K562 (cell line): ENCODE measurements around the gene SPATA24. TPM values are rescaled to one million over a fixed set of nuclear protein-coding genes. Genes with fewer than 3 reads are reported as not detected.

ENCODE experiments used
- BRF2 ChIP-seq: IDR thresholded peaks from 3 replicates; pipeline ENCODE4 v1.6.1; 2011; ENCODE audit warnings: borderline replicate concordance, mild to moderate bottlenecking; ENCODE audit not compliant: insufficient read length, insufficient read depth
- CBX5 ChIP-seq: IDR thresholded peaks from 2 replicates; pipeline ENCODE4 v1.6.1; 2014; ENCODE audit warnings: low read depth, borderline replicate concordance
- E2F8 ChIP-seq: fragments of 450-650 bp; IDR thresholded peaks from 2 replicates; pipeline ENCODE4 v1.7.1; 2018; ENCODE audit warnings: mild to moderate bottlenecking, low read depth; ENCODE audit not compliant: partially characterized antibody
- ELF1 ChIP-seq: fragments of 200-800 bp; sonication (Bioruptor generic); IDR thresholded peaks from 2 replicates; pipeline ENCODE4 v1.6.1; 2016; ENCODE audit warnings: missing genetic modification characterization, missing compliant biosample characterization
- ELK3 ChIP-seq: fragments of 450-650 bp; formaldehyde crosslinking; IDR thresholded peaks from 2 replicates; pipeline ENCODE4 v1.4.0; 2020; ENCODE audit warnings: mild to moderate bottlenecking
- HOXB6 ChIP-seq: fragments of 250-450 bp; sonication (Bioruptor Pico); IDR thresholded peaks from 2 replicates; pipeline ENCODE4 v1.5.1; 2022; ENCODE audit warnings: mild to moderate bottlenecking, borderline replicate concordance
- MAFK ChIP-seq: IDR thresholded peaks from 2 replicates; pipeline ENCODE4 v1.6.1; 2011; ENCODE audit warnings: low read length, improper control_type of control experiment
- MYC ChIP-seq, 2 experiments: fragments of 250-450 bp in 1 of 2; sonication (Bioruptor Pico) in 1 of 2; IDR thresholded peaks; 2 replicates each; pipeline versions ENCODE4 v1.5.1 to v1.6.1; 2012 to 2021; ENCODE audit warnings: low read depth in 2 of 2, borderline replicate concordance in 1 of 2, improper control_type of control experiment in 1 of 2, low read length in 1 of 2, mild to moderate bottlenecking in 1 of 2, moderate library complexity in 1 of 2
- RBBP5 ChIP-seq: fragments of 200-600 bp; sonication (generic); IDR thresholded peaks from 2 replicates; pipeline ENCODE4 v1.6.1; 2012; ENCODE audit warnings: borderline replicate concordance, mild to moderate bottlenecking, low read length, control low read depth, inconsistent platforms; ENCODE audit not compliant: insufficient read depth, poor library complexity, severe bottlenecking
- RUNX1 ChIP-seq: sonication (generic); IDR thresholded peaks from 2 replicates; pipeline ENCODE4 v1.6.1; 2016; ENCODE audit warnings: antibody characterized with exemption, low read depth
- SOX6 ChIP-seq: fragments of 450-650 bp; IDR thresholded peaks from 2 replicates; pipeline ENCODE4 v1.6.1; 2014; ENCODE audit warnings: mild to moderate bottlenecking
- SP2 ChIP-seq: IDR thresholded peaks from 2 replicates; pipeline ENCODE4 v1.6.1; 2011; ENCODE audit warnings: mild to moderate bottlenecking, low read depth, low read length, moderate library complexity; ENCODE audit not compliant: poor library complexity, severe bottlenecking; ENCODE audit errors: extremely low read depth
- SPI1 ChIP-seq: IDR thresholded peaks from 2 replicates; pipeline ENCODE4 v1.6.1; 2011; ENCODE audit warnings: low read depth, low read length, control low read depth, borderline replicate concordance
- ZFPM2 ChIP-seq: fragments of 250-450 bp; sonication (Bioruptor Pico); IDR thresholded peaks from 2 replicates; pipeline ENCODE4 v1.5.1; 2022; ENCODE audit warnings: mild to moderate bottlenecking
- ZNF431 ChIP-seq: sonication (generic); formaldehyde crosslinking; IDR thresholded peaks from 2 replicates; pipeline ENCODE4 v1.8.0; 2022; ENCODE audit warnings: mild to moderate bottlenecking, missing genetic modification reagents
- polyA plus RNA-seq, 8 experiments: library from polyadenylated mRNA; depleted of rRNA in 4 of 8; stranded (reverse) in 5 of 8; unstranded in 3 of 8; fragments of >200 nt; fragmentation: Nextera tagmentation in 2 of 8; fragmentation: Illumina TruSeq in 1 of 8; extraction: Ambion mirVana in 2 of 8; extraction: Trizol in 1 of 8; gene quantifications; 2 replicates each; pipeline versions ENCODE4 v1.2.1 to v1.2.3, GENCODE V29; 2011 to 2014; ENCODE audit warnings: inconsistent platforms in 1 of 8, missing spikeins in 1 of 8
- total RNA-seq, 7 experiments: library from RNA; depleted of rRNA in 6 of 7; stranded (reverse); fragments of >200 nt in 6 of 7; fragmentation: Illumina TruSeq in 2 of 7; extraction: Trizol in 2 of 7; gene quantifications; 2 replicates each; pipeline versions ENCODE4 v1.2.1 to v1.2.3, GENCODE V29; 2011 to 2021; ENCODE audit warnings: low replicate concordance in 1 of 7
- TF ChIP-seq, protein P1 (sequence below): sonication (generic); formaldehyde crosslinking; IDR thresholded peaks from 2 replicates; pipeline ENCODE4 v1.8.0; 2022; ENCODE audit warnings: mild to moderate bottlenecking, missing genetic modification reagents

Gene SPATA24
- total and polyA plus RNA-seq, 9 of the 15 experiments (the other 6 are each of a cell fraction or from before 2014, with no cell fraction given) = 4.1 to 12.6 (median 8.0) TPM

GRCh38 chr5:139439013-139439903, 35.4 kb upstream of the SPATA24 start, which contains the start of gene DNAJC18 (continued):
- no peak for TF ChIP-seq HOXB6
- no peak for TF ChIP-seq ELF1 (tag)
- no peak for TF ChIP-seq ZFPM2 (CRISPR knock-in tag)
- no peak for TF ChIP-seq ZNF431
- TF ChIP-seq SP2 = no peak
- no peak for TF ChIP-seq RUNX1
- no peak for TF ChIP-seq SPI1
- no peak for TF ChIP-seq CBX5
- no peak for TF ChIP-seq SOX6
- TF ChIP-seq E2F8 = no peak
- TF ChIP-seq BRF2 = no peak
- TF ChIP-seq, protein P1, sequence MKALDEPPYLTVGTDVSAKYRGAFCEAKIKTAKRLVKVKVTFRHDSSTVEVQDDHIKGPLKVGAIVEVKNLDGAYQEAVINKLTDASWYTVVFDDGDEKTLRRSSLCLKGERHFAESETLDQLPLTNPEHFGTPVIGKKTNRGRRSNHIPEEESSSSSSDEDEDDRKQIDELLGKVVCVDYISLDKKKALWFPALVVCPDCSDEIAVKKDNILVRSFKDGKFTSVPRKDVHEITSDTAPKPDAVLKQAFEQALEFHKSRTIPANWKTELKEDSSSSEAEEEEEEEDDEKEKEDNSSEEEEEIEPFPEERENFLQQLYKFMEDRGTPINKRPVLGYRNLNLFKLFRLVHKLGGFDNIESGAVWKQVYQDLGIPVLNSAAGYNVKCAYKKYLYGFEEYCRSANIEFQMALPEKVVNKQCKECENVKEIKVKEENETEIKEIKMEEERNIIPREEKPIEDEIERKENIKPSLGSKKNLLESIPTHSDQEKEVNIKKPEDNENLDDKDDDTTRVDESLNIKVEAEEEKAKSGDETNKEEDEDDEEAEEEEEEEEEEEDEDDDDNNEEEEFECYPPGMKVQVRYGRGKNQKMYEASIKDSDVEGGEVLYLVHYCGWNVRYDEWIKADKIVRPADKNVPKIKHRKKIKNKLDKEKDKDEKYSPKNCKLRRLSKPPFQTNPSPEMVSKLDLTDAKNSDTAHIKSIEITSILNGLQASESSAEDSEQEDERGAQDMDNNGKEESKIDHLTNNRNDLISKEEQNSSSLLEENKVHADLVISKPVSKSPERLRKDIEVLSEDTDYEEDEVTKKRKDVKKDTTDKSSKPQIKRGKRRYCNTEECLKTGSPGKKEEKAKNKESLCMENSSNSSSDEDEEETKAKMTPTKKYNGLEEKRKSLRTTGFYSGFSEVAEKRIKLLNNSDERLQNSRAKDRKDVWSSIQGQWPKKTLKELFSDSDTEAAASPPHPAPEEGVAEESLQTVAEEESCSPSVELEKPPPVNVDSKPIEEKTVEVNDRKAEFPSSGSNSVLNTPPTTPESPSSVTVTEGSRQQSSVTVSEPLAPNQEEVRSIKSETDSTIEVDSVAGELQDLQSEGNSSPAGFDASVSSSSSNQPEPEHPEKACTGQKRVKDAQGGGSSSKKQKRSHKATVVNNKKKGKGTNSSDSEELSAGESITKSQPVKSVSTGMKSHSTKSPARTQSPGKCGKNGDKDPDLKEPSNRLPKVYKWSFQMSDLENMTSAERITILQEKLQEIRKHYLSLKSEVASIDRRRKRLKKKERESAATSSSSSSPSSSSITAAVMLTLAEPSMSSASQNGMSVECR (CRISPR knock-in tag) = peak; percentile 81
- TF ChIP-seq RBBP5 = peak; percentile 65
- TF ChIP-seq MAFK = no peak
- TF ChIP-seq MYC (IDR thresholded peaks at IDR 0.05; ENCODE audit: low read depth, low read length) = no peak; the same call in 1 of the 2 replicates
- TF ChIP-seq MYC (CRISPR knock-in tag; IDR thresholded peaks at IDR 0.05; ENCODE audit: borderline replicate concordance, low read depth) = no peak
- TF ChIP-seq ELK3 (CRISPR knock-in tag) = no peak
